ENCODE data around the gene CARMIL1.

Gene CARMIL1

DNA sequence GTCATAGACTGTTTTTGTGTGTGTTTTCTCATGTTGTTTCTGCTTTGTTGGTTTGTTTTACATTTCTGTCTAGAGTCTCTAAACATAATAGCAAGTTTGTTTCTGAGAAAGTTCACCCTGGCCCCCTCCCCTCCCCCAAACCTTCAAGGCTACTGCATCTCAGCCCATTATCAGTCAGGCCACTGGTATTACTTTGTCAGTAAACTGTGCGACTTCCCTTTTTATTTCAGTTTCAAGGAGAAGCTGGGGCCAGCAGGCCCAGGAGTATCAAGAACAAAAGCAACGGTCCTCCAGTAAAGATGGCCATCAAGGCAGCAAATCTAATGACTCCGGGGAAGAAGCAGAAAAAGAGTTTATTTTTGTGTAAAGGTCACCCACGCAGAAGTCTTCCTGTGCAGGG lies 340.0 kb downstream of the CARMIL1 start:
- Histone ChIP-seq H3K27me3 (no peaks in the 10 kb centered on the region; the same call in 1 of the 2 replicates), H3K4me1 (no peaks in the 10 kb centered on the region), H3K9me3 (no peaks in the 10 kb centered on the region), H4K20me1 (no peaks in the 10 kb centered on the region), H3K4me2 (no peak overlapping the region), H3K27ac (no peak overlapping the region), H3K9ac (no peak overlapping the region), H3K36me3 (no peaks in the 10 kb centered on the region), H3K4me3 (no peak overlapping the region)
- no peak for TF ChIP-seq Cebpa-rat (IDR thresholded peaks at IDR 0.05)

DNA sequence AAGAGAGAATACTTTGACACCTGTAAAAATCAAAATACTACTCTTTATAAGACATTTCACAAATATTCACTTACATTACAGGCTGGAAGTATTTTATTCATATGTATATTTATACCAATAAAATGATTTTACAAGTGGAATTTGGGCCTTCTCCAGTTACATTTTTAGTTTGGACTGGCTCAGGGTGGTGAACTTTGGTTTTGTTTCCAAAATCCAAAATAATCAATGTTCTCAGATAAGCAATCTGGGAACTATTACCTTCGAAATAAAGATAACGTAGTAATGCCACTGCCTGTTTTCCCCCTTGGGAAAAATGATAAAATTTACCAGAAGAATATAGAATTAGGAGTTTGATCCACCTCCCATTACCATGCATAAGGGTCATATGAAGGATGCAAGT lies 341.2 kb downstream of the CARMIL1 start:
- H3K27ac ChIP-seq = no peak overlapping the region
- no peaks in the 10 kb centered on the region; the same call in 1 of the 2 replicates for H3K27me3 ChIP-seq
- H3K4me3 ChIP-seq = no peak overlapping the region
- no peaks in the 10 kb centered on the region for H4K20me1 ChIP-seq
- H3K36me3 ChIP-seq = no peaks in the 10 kb centered on the region
- H3K9ac ChIP-seq = no peak overlapping the region
- no peaks in the 10 kb centered on the region for H3K4me1 ChIP-seq
- TF ChIP-seq Cebpa-rat (IDR thresholded peaks at IDR 0.05) = no peak
- H3K9me3 ChIP-seq = no peaks in the 10 kb centered on the region
- no peak overlapping the region for H3K4me2 ChIP-seq

DNA sequence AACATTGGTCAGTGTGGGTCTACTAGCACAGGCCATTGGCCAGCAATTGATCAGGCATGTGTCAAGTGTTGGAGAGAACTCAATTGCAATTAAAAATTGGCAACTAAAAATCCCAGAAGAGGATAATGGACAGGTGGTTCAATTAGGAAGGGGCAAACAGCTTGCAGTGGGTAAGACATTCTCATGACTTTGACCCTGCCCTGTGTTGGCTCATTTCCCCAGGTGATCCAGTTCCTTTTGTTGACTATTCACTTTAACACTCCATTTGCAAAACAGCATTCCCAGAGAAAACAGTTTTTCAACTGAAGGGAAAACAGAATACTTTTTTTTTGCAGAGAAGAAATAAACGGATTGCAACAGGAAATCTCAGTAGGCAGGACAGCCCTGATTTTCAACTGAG lies 343.9 kb downstream of the CARMIL1 start:
- no peaks in the 10 kb centered on the region for H3K9me3 ChIP-seq
- H3K9ac ChIP-seq = no peak overlapping the region
- H4K20me1 ChIP-seq = no peaks in the 10 kb centered on the region
- H3K4me1 ChIP-seq = no peaks in the 10 kb centered on the region
- no peak for TF ChIP-seq Cebpa-rat (IDR thresholded peaks at IDR 0.05)
- H3K4me3 ChIP-seq = no peak overlapping the region
- no peaks in the 10 kb centered on the region for H3K36me3 ChIP-seq
- H3K27me3 ChIP-seq = no peaks in the 10 kb centered on the region; the same call in 1 of the 2 replicates
- H3K27ac ChIP-seq = no peak overlapping the region
- no peak overlapping the region for H3K4me2 ChIP-seq

DNA sequence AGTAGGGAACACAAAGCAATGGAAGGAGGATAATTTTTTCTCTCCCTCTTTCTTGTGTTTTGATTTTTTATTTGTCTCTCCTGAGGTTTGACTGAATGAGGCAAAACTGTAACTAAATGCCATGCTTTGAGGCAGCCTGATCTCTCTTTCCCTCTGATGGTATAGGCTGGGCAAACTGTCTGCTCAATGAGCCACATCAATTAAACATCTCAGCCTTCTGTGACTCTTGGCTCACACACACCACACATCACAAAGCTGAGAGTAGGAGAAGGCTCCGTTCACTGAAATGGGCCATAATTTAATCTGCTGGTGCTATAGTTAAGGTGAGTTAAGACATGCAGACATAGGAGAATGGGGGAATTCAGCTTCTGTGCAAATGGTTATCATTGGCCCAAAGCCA lies 344.7 kb downstream of the CARMIL1 start:
- H3K4me1 ChIP-seq = no peaks in the 10 kb centered on the region
- no peaks in the 10 kb centered on the region for H3K36me3 ChIP-seq
- H3K4me3 ChIP-seq = no peak overlapping the region
- no peak overlapping the region for H3K4me2 ChIP-seq
- no peak overlapping the region for H3K9ac ChIP-seq
- H3K9me3 ChIP-seq = no peaks in the 10 kb centered on the region
- no peak overlapping the region for H3K27ac ChIP-seq
- H4K20me1 ChIP-seq = no peaks in the 10 kb centered on the region
- no peaks in the 10 kb centered on the region; the same call in 1 of the 2 replicates for H3K27me3 ChIP-seq
- no peak for TF ChIP-seq Cebpa-rat (IDR thresholded peaks at IDR 0.05)

DNA sequence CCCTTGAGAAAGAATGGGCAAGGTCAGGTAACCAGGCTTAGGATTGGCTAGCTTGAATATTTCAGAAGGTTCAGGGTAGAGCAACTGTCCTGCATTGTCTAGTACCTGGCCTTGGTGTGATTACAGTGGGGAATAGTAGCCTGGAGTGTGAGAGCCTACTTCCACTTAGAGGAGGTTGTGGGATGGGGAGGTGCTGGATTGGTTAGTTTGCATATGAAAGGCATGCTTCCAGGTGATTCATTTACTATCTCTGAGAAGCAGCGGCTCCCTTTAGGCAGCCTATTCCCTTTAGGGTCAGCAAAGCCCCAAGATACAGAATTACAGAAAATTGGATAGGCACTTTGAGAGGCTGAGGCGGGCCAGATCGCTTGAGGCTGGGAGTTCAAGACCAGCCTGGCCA lies 347.8 kb downstream of the CARMIL1 start:
- H3K4me1 ChIP-seq = no peaks in the 10 kb centered on the region
- no peak overlapping the region for H3K27ac ChIP-seq
- H3K4me3 ChIP-seq = no peak overlapping the region
- H4K20me1 ChIP-seq = no peaks in the 10 kb centered on the region
- TF ChIP-seq Cebpa-rat (IDR thresholded peaks at IDR 0.05) = no peak
- no peaks in the 10 kb centered on the region for H3K36me3 ChIP-seq
- no peak overlapping the region for H3K4me2 ChIP-seq
- H3K9ac ChIP-seq = no peak overlapping the region
- H3K9me3 ChIP-seq = no peaks in the 10 kb centered on the region
- no peaks in the 10 kb centered on the region for H3K27me3 ChIP-seq

DNA sequence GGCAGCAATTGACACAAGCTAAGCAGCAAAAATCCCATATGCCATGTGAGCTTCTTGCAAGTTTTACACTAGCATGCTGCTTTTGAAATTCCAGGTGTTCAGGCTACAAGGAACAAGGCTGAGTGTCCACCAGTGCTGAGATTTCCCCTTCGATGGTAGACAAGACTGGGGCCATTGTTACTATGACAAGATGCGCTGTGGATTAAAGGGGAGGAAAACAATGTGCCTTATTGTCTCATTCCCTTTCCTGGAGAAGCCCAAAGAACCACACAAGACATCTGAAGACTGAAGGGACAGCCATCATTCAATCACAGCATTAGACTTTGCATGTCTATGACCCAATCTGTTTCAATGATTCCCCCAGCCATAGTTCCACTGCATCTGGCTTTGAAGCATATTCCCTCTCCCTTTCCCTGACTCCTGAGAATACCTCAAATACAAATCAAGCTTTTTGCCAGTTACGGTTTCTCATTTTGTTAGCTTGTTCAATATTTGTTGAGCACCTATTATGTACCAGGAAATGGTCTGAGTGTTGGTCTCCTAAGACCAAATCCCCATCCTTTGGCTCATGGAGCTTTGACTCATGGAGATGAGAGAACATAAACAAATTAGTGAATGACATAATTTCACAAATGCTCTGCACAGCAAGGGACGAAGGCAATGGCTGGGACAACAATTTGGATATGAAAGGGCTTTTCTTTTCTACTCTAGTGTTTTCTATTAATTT lies 349.5 kb downstream of the CARMIL1 start:
- Histone ChIP-seq H3K9ac (no peak overlapping the region), H3K4me1 (no peaks in the 10 kb centered on the region), H3K4me2 (no peak overlapping the region), H3K27me3 (no peaks in the 10 kb centered on the region), H3K4me3 (no peak overlapping the region), H3K27ac (no peak overlapping the region), H4K20me1 (no peaks in the 10 kb centered on the region), H3K36me3 (no peaks in the 10 kb centered on the region), H3K9me3 (no peaks in the 10 kb centered on the region)
- no peak for TF ChIP-seq Cebpa-rat (IDR thresholded peaks at IDR 0.05)

DNA sequence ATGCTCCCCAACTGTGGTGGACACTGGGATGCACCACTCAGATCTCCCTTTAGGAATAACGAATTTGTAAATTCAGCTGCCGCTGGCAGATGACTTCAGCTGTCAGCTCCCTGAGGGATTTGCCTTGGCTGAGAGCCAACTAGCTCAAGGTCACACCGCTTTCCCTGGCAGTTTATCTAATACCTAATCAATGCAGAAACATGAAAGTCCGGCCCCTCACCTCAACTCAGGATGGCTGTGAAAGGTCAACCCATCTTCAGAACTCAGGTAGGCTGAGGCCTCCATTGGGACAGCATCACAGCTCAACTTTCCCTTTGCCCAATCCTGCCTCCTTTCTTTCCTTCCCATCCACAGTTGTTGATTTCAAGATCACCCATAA lies 350.0 kb downstream of the CARMIL1 start:
- Histone ChIP-seq H3K36me3 (no peaks in the 10 kb centered on the region), H3K9ac (no peak overlapping the region), H3K27ac (no peak overlapping the region), H3K4me2 (no peak overlapping the region), H3K4me3 (no peak overlapping the region), H3K9me3 (no peaks in the 10 kb centered on the region), H3K4me1 (no peaks in the 10 kb centered on the region), H4K20me1 (no peaks in the 10 kb centered on the region), H3K27me3 (no peaks in the 10 kb centered on the region)
- TF ChIP-seq Cebpa-rat (IDR thresholded peaks at IDR 0.05) = no peak

DNA sequence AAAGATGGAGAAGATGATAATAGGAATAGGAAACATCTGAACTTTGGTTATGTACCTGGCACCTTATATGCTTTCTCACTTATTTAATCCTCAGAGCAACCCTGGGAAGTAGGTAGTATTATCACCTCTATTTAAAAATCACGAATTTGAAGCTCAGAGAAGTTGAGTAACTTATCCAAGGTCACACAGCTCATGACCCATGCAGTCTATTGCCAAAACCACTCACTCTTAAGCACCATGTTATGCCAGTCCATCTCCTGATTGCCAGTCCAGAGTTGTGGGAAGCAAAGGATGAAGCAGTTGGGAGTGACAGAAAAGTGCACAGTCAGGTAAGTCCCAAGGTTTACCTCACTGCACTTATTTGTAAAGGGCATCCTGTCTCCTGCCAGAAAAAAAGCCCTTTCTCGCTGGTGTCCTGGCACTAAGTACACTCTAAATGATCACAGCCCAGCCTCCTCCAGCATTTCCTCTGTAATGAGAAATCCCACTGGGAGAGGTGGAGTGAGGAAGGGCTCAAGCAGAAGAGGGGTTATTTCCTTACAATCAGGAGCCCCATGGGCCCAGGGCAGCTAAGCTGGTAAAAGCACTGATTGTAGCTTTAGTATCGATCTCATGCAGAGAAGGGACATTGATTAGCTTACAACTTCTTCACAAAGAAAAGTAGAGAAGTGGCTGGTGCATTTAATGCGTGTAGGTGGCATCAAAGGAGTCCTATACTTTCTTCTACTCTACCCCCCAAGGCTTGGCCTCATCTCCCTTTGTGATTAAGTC lies 351.5 kb downstream of the CARMIL1 start:
- no peaks in the 10 kb centered on the region for H3K27me3 ChIP-seq
- no peaks in the 10 kb centered on the region for H3K4me1 ChIP-seq
- H3K36me3 ChIP-seq = no peaks in the 10 kb centered on the region
- H3K9me3 ChIP-seq = no peaks in the 10 kb centered on the region
- no peak overlapping the region for H3K9ac ChIP-seq
- H3K4me3 ChIP-seq = no peak overlapping the region
- no peak overlapping the region for H3K4me2 ChIP-seq
- H3K27ac ChIP-seq = no peak overlapping the region
- H4K20me1 ChIP-seq = no peaks in the 10 kb centered on the region
- TF ChIP-seq Cebpa-rat (IDR thresholded peaks at IDR 0.05) = no peak

DNA sequence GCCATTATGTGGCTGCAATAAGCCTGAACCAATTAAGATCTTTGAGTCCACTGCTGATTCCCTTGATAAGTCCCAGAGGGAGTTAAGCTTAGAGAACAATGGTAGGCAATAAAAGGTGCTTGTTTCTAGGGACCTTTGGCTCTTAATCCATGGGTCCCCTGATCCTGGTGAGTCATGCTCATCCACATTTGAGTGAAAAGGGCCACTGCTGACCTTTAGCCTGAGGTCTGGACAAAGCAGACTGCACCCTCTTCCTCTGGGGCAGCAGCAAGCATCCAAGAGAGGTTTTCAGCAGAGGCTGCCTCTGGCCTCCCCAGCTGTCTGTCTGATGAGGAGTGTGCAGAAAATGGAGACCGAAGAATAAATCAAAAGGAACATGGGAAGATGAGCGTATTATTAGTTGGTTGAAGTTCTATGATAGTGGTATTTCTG lies 356.7 kb downstream of the CARMIL1 start:
- H3K27ac ChIP-seq = no peak overlapping the region
- no peaks in the 10 kb centered on the region for H3K4me1 ChIP-seq
- no peaks in the 10 kb centered on the region for H3K9me3 ChIP-seq
- no peak for TF ChIP-seq Cebpa-rat (IDR thresholded peaks at IDR 0.05)
- no peaks in the 10 kb centered on the region for H3K27me3 ChIP-seq
- H3K36me3 ChIP-seq = no peaks in the 10 kb centered on the region
- no peak overlapping the region for H3K9ac ChIP-seq
- H4K20me1 ChIP-seq = no peaks in the 10 kb centered on the region
- H3K4me2 ChIP-seq = no peak overlapping the region
- no peak overlapping the region for H3K4me3 ChIP-seq

DNA sequence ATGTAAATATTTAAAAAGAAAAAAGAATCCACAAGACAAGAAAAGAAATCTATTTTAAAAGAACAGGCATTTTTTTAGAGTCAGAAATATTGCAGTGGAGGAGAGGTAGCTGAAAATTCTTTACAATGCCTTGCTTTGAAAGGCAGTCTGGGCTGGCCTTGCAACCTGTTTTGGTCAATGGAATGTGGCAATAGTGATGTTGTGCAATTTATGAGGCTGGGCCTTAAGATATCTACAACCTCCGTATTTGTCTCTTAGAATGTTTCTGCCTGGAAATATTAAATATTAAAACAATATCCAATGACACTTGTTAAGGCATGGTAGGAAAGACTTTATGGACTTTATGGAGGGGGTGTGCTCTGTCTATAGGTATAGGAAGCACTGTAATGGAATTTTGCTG lies 358.0 kb downstream of the CARMIL1 start:
- H3K36me3 ChIP-seq = no peaks in the 10 kb centered on the region
- H3K27ac ChIP-seq = no peak overlapping the region
- H3K4me2 ChIP-seq = no peak overlapping the region
- H3K4me1 ChIP-seq = no peaks in the 10 kb centered on the region
- TF ChIP-seq Cebpa-rat (IDR thresholded peaks at IDR 0.05) = no peak
- H3K9ac ChIP-seq = no peak overlapping the region
- no peaks in the 10 kb centered on the region for H3K9me3 ChIP-seq
- no peaks in the 10 kb centered on the region for H3K27me3 ChIP-seq
- no peak overlapping the region for H3K4me3 ChIP-seq
- no peaks in the 10 kb centered on the region for H4K20me1 ChIP-seq
